Gastroesophageal sphincter (tissue), 3 donors: Measurements from ENCODE around the gene USP4.

Experiments used
- POLR2A ChIP-seq, 2 donors: fragments of 450-650 bp; IDR thresholded peaks; one replicate each; pipeline ENCODE4 v1.6.1; 2017; ENCODE audit warnings: antibody characterized with exemption in 2 of 2, mild to moderate bottlenecking in 2 of 2, moderate library complexity in 1 of 2
- TF ChIP-seq, protein P1 (sequence below), 4 experiments: fragments of 200-600 bp in 2 of 4; fragments of 450-650 bp in 2 of 4; sonication (generic) in 1 of 4; IDR thresholded peaks; one replicate each; pipeline ENCODE4 v1.5.1; 2017 to 2019; ENCODE audit warnings: antibody characterized with exemption in 4 of 4, mild to moderate bottlenecking in 2 of 4, moderate library complexity in 2 of 4

DNA sequence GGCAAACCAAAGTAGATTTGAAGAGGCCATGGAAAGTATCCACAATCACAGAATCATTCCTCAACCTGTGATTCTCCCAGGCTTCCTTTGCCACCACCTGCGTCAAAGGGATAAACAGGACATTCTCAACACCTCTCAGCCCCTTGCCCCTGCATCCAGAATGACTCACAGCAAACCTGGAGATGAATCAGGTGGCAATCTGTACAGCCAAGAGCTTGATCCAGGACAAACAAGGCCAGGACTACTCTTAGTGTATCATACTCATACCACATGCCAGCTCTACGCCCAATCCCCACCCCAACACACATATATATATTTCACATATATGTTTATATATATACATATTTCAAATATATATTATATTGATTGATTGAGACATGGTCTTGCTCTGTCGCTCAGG lies 39.3 kb downstream of the USP4 start:
- TF ChIP-seq, protein P1, sequence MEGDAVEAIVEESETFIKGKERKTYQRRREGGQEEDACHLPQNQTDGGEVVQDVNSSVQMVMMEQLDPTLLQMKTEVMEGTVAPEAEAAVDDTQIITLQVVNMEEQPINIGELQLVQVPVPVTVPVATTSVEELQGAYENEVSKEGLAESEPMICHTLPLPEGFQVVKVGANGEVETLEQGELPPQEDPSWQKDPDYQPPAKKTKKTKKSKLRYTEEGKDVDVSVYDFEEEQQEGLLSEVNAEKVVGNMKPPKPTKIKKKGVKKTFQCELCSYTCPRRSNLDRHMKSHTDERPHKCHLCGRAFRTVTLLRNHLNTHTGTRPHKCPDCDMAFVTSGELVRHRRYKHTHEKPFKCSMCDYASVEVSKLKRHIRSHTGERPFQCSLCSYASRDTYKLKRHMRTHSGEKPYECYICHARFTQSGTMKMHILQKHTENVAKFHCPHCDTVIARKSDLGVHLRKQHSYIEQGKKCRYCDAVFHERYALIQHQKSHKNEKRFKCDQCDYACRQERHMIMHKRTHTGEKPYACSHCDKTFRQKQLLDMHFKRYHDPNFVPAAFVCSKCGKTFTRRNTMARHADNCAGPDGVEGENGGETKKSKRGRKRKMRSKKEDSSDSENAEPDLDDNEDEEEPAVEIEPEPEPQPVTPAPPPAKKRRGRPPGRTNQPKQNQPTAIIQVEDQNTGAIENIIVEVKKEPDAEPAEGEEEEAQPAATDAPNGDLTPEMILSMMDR (IDR thresholded peaks at IDR 0.05) = no peak
- TF ChIP-seq POLR2A (IDR thresholded peaks at IDR 0.05) = no peak
